Measurements from ENCODE around the gene SND1.
A peak's percentile ranks its signal among the peaks of the same experiment; 100 is the strongest.
"Not testable (repeated sequence)": the region's sequence is repeated elsewhere in the genome, so short reads cannot be mapped to it uniquely, and the experiment has no call there.

The SND1 gene

DNA sequence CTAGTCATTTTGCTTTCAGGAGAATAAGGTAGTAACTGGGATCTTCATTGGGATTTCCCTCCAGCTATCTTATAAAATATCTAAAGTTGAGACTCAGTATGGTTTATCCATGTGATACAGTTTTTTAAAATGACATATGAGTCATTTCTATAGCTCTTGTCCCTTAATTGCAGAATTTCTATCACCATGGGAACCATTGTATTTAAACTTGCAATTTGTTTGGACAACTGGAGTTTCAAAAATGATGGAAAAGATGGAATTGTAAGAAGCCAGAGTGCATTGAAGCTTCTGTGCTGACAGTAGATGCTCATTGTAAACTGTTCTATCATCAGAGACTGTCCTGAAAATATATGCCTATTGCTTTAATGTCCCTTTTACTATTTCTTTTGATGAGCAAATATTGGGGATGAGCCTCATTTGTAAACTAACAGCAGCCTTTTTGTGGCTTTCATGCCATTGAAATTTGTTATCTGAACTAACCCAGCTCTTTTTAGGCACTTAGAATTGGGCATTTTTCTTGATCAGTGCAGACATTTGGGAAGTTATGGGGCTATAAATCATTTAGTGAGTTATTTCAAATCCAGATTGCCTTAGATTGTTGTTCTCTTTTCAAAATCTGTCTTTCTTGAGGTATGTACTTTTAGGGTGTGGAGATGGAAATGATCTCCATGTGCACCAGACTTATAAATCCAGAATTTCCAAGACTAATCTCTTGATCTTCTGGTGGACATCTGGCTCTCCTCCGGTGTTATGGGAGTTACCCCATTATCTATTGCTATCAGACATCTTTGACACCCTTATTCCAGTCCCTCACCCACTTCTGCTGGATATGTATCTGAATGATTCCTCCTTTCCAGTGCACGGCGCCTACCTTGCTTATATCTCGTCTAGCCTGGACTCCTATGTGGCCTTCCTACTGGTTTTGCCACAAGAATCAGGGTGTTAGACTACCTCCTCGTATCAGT is 159.0 kb downstream of the SND1 start:
- no peak for DNase-seq

DNA sequence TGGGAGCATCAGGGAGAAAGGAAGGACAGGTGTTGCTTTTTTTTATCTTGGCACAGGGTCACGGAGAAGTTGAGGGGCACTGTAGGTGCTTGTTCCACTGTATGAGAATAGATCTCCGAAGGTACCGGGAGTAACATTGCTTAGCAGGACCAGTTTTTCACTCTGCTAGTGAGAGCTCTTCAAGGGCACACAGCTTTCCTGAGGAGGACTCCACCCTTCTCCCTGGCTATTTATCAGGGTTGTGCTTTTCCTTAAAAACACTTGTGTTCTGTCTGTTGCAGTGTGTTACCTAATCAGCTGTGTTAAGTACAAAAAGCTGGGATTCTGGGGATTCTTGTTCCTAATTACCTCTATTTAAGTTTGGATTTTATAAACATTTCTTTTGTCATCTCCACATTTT is 160.5 kb downstream of the SND1 start:
- peak; percentile 74 for DNase-seq

GRCh38 chr7:127813991-127814541 is 162.1 kb downstream of the SND1 start:
- no peak for DNase-seq

DNA sequence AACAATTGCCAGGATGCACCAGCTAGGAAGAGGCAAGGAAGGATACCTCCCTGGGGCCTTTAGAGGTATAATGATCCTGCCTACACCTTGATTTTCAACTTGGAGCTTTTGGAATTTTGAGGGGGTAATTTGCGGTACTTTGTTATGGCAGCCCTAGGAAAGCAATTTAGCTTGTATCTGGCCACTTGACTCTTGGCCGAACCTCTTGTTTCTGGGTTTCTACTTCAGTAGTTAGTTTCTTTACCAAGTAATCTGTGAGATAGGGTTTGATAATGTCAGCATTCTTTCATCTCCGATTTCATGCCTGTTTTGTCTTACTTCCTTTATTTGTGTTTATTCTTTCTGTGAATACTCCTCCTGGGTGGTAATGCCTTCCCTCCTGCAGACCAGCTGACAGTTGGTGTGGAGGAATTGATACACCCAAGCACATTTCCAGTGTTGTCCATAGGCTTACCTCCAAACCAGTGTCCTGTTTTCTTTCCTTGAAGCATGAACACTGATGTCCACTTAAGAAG is 163.7 kb downstream of the SND1 start:
- DNase-seq = no peak

GRCh38 chr7:127816354-127817190 is 164.6 kb downstream of the SND1 start:
- no peak for DNase-seq

GRCh38 chr7:127817466-127817865 is 165.5 kb downstream of the SND1 start:
- no peak for DNase-seq

DNA sequence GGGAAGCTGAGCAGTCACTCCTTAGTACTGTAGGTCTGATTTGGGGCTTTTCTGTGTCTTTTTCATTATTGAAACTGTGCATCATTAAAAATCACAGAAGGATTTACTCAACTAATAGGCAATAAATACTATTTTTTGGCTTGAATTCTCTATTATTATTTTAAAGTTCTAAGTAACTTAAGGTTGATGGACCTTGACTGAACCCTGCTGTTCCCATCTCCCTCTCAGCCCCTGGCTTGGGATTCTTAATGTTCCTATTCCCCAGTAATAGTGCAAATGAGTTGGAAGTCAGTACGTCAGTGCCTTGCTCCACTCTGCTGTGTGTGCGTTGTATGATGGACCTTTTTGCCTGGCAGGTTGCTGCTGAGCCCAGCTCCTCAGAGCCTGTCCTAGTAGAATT is 166.3 kb downstream of the SND1 start:
- no peak for DNase-seq

- DNase-seq = no peak
Observed at GRCh38 chr7:127819975-127820731, 168.2 kb downstream of the SND1 start.

DNA sequence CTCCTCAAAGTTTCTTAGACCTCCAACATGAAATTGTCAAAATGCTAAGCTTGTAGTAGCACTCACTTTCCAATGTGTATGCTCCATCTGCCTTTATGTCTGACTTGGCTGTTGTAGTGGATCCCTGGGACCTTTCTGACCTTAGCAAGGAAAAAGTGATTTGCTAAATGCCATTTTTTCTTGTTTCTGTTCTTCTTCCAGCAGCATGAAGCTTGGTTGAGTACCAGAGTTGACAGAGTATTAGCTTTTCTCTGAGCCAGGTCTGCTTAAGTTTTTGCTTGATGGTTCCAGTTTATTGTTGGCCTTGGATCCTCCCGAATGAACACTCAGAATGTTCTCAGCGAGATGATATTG is 168.7 kb downstream of the SND1 start:
- DNase-seq = no peak

GRCh38 chr7:127821146-127821545 is 169.2 kb downstream of the SND1 start:
- no peak for DNase-seq

DNA sequence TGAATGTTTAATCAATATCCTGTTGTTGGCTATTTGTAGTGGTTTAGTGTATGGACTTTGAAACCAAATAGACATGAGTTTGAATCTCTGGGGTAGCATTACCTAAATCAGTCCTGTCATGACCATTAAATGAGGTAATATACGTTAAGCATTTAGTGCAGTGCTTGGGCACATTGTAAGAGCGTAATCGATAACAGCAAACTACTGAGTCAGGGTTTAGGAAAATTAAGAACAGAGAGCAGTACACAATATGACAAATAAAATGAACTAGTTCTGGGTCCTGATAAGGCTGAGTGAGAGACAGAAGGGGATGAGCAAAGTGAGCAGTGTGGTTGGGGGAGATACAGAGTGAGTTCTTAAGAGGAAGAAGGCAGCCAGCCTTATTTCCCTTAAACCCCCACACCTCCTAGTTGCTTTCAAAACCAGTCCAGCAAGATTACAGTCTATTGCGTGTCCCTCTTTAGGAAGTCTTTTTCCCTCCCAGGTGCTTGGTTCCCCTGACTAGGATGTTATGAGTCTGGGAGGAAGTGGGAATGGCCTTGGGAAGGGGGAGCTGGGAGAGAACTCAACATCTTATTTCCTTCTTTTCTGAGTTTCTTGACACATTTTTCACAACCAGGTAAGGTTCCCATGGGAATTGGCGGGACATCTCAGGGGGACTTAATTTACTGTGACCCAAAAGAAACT is 171.0 kb downstream of the SND1 start:
- no peak for DNase-seq

- DNase-seq = no peak
Observed at GRCh38 chr7:127824682-127825081, 172.7 kb downstream of the SND1 start.

DNA sequence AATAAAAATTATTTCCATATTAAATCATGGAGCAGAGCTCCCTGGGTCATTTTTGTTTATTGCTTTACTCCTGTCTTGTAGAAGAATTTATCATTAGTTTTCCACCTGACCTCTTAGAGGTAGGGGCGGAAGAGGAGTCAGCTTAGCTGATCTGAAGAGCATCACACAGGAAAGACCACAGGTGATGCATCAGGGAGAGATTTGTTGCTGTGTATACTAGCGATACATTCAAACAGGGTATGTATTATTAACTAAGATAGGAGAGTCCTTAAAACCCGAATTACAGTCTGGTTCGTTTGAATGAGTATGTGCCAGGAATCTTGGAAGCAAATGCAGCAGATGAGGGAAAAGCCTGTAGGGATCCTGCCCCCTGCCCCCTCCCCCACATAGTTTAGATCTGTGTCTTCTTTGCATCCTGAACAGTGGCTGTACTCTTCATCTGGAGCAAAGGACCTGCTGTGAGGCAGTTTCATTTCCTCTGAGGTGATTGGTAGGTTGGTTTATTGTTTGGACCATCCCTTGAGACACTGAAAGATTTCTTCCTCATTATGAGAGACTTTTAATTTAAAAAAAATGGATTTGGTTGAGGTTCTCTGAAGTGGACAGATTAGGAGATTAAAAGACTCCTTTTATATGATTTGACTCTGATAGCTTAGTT is 177.0 kb downstream of the SND1 start:
- DNase-seq = peak; percentile 49

DNA sequence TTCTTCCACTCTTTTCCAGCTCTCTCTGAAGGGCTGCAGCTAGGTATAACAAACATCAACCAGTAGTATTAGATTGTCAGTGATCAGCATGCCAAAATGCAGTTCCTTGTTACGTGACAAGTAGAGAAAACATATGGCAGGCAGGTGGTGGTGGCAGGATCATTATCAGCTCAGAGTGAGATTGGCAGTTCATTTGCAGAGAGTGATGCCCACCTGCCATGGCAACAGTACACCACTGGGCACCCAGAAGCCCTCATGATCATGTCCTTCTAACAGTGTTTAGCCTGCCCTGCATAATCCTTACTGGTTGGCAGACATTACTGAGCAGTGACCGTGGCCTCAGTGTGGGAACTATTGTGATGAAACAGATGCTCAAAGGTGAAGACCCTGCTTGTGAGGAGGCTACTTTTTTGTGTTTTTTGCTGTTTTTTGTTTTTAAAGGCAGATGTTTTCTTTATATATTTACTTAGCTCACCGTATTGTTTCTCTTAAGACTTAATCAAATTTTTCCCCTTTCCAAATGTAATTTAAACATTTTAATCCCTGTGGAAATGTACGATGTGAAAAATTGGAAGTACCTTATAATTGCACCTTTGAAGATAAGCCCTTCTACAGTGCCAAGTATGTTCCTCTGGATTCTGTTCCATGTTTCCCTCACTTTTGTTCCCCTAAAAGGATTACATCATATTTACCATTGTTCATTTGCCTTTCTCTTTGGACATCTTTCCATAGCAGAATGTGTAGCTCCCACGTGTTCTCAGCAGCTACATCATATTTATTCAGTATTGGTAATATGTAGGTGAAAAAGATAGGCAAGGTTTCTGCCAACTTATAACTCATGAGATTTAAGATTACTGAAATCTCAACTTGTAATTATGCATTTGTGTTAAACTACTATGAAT is 179.6 kb downstream of the SND1 start:
- peak; percentile 98 for DNase-seq

- no peak for DNase-seq
Observed at GRCh38 chr7:127832592-127832991, 180.6 kb downstream of the SND1 start.

- DNase-seq = no peak
Observed at GRCh38 chr7:127833641-127834040, 181.6 kb downstream of the SND1 start.

DNA sequence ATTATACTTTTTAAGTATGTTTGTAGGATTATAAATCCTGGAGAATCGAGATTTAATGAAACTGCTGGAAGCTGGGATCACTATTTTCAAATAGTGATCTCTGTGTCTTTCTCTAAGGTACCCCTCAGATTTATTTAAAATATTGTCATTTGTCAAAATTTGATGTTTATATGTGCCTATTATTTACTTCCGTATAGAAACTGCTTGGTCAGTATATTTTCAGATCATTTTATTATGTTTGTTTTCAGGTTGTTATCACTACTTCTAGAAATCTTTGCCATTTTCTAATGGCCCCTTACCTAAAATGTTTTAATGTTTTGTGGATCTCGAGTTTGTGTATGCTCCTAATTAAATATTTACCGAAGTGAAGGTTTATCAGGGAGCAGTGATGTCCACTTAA is 183.7 kb downstream of the SND1 start:
- no peak for DNase-seq

- not testable (repeated sequence) for DNase-seq
Observed at GRCh38 chr7:127837816-127838410, 185.9 kb downstream of the SND1 start.

DNA sequence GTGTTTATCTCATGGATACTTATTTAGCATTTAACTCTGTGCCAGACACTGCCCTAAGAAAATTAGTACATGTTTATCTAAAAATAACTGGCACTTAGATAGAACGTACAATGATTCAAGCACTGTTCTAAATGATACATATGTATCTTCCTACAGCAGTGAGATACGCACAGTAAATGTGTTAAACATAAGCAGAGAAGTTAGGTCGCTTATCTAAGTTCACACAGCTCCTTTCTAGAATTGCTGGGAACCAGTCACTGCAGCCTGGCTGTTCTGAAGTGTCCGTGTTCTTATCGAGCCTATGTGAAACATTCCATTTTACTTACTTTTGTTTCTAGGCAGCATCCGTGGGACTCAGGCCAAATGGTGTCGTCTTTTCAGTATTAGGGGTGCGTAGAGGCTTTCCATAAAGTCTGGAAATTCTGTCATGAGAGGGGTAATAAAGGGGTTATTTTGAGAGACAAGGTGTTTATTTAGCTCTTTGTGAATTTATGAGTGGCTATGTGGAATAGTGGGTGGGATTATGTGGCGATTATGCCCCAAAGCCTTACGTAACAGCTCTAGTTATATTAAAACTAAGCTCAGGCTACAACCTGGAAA is 186.9 kb downstream of the SND1 start:
- DNase-seq = no peak
